ENCODE results near the gene ZNF708. TPM values are rescaled to one million over a fixed set of nuclear protein-coding genes. Genes with fewer than 3 reads are reported as not detected.
A peak's percentile ranks its signal among the peaks of the same experiment; 100 is the strongest.

Gene ZNF708
- total RNA-seq, 2 donors from 2014 or later = 30.7 to 30.8 TPM

DNA sequence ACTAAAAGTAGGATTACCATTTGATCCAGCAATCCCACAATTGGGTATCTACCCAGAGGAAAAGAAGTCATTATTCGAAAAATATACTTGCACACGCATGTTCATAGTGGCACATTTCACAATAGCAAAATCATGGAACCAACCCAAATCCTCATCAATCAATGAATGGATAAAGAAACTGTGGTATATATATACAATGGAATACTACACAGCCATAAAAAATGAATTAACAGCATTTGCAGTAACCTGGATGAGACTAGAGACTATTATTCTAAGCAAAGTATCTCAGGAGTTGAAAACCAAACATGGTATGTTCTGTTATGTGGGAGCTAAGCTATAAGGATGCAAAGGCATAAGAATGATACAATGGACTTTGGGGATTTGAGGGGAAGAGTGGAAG, 3.0 kb downstream of the ZNF708 start:
- Histone ChIP-seq H3K27ac (ENCODE audit: low read depth, low read length) (no peak overlapping the region), H3K4me3 (ENCODE audit: low read length) (peak overlapping the region; percentile 70), H3K9ac (ENCODE audit: extremely low read depth, low read length, poor library complexity, severe bottlenecking) (no peak overlapping the region), H3K9me3 (ENCODE audit: control insufficient read depth, low read length) (peaks cover 21% of the 10 kb centered on the region), H3K27me3 (ENCODE audit: control insufficient read depth, insufficient read depth, low read length, poor library complexity, severe bottlenecking) (no peaks in the 10 kb centered on the region), H3K36me3 (ENCODE audit: control insufficient read depth, insufficient read depth, low read length) (peaks cover 28% of the 10 kb centered on the region), H3K4me1 (ENCODE audit: control insufficient read depth, insufficient read depth, low read length) (no peaks in the 10 kb centered on the region)
- H3K36me3 Mint-ChIP-seq (ENCODE audit: low read depth) = peaks cover 41% of the 10 kb centered on the region
- TF ChIP-seq CTCF (conservative IDR thresholded peaks at IDR 0.05) = no peak
- peaks cover 19% of the 10 kb centered on the region for H3K9me3 Mint-ChIP-seq
- H3K4me3 Mint-ChIP-seq = no peak overlapping the region
- no peak overlapping the region for H3K27ac Mint-ChIP-seq
- WGBS, 2 experiments (ENCODE audit: insufficient coverage in 1 of 2, insufficient read length in 1 of 2) = 100% methylated on average over 2 of the region's 2 CpGs; no CpG with 5 or more reads in 1 of the 2 experiments
- no peak for DNase-seq
- H3K27me3 Mint-ChIP-seq (ENCODE audit: insufficient read depth) = no peaks in the 10 kb centered on the region
- peaks cover 27% of the 10 kb centered on the region for H3K4me1 Mint-ChIP-seq

DNA sequence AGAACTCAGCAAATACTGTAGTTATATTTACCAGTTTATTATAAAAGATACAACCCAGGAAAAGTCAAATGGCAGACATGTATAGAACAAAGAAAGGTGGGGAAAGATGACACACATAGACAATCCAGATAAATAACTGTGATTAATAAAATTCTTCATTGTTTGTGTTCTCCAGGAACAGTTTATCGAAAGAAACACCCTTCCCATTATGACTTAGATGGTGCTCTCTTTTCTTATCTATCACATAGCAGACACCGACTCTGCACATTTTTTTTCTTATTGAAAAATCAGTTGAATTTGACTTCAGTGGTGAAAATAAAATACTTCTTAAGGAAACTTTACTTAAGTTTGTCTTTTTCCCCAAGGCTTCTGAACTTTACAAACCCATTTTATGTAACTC, 6.2 kb downstream of the ZNF708 start:
- no peak overlapping the region for H3K9ac ChIP-seq (ENCODE audit: extremely low read depth, low read length, poor library complexity, severe bottlenecking)

DNA sequence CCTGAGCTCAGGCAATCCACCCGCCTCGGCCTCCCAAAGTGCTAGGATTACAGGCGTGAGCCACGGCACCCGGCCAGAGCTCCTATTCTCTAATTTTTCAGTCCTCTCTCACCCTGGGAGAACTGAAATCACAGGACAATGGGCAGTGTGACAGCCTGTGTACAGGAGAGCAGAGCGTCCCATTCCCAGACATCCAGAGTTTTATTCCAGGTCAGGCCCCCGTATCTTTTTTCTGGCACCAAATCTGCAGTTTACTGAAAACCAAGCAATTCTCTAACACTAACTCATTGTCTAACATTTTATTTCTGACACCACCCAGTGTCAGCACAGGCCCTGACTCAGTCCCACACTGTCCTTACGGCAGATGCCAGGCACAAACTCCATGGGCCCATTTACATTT, 6.7 kb downstream of the ZNF708 start:
- DNase-seq = no peak
- Mint-ChIP-seq H3K36me3 (ENCODE audit: low read depth) (peaks cover 41% of the 10 kb centered on the region), H3K9me3 (peaks cover 16% of the 10 kb centered on the region), H3K4me1 (peaks cover 31% of the 10 kb centered on the region), H3K27me3 (ENCODE audit: insufficient read depth) (no peaks in the 10 kb centered on the region), H3K4me3 (no peak overlapping the region), H3K27ac (peak overlapping the region; percentile 82)
- H3K27me3 ChIP-seq (ENCODE audit: control insufficient read depth, insufficient read depth, low read length, poor library complexity, severe bottlenecking) = no peaks in the 10 kb centered on the region
- TF ChIP-seq CTCF (conservative IDR thresholded peaks at IDR 0.05) = no peak
- H3K9ac ChIP-seq (ENCODE audit: extremely low read depth, low read length, poor library complexity, severe bottlenecking) = no peak overlapping the region
- 83 to 90% methylated on average over 7 to 8 of the region's 8 CpGs for WGBS, 2 experiments (ENCODE audit: insufficient coverage in 1 of 2, insufficient read length in 1 of 2)
- peaks cover 29% of the 10 kb centered on the region for H3K9me3 ChIP-seq (ENCODE audit: control insufficient read depth, low read length)
- peak overlapping the region; percentile 38 for H3K27ac ChIP-seq (ENCODE audit: low read depth, low read length)
- no peak overlapping the region for H3K4me3 ChIP-seq (ENCODE audit: low read length)
- H3K36me3 ChIP-seq (ENCODE audit: control insufficient read depth, insufficient read depth, low read length) = peaks cover 52% of the 10 kb centered on the region
- no peaks in the 10 kb centered on the region for H3K4me1 ChIP-seq (ENCODE audit: control insufficient read depth, insufficient read depth, low read length)

More for the DNA sequence above, 6.2 kb downstream of the ZNF708 start:
- DNase-seq = no peak
- Mint-ChIP-seq H3K36me3 (ENCODE audit: low read depth) (peaks cover 45% of the 10 kb centered on the region), H3K27me3 (ENCODE audit: insufficient read depth) (no peaks in the 10 kb centered on the region), H3K27ac (peak overlapping the region; percentile 82), H3K4me3 (peak overlapping the region; percentile 12), H3K4me1 (peaks cover 29% of the 10 kb centered on the region), H3K9me3 (peaks cover 16% of the 10 kb centered on the region)
- no peak for TF ChIP-seq CTCF (conservative IDR thresholded peaks at IDR 0.05)
- Histone ChIP-seq H3K27me3 (ENCODE audit: control insufficient read depth, insufficient read depth, low read length, poor library complexity, severe bottlenecking) (no peaks in the 10 kb centered on the region), H3K9me3 (ENCODE audit: control insufficient read depth, low read length) (peaks cover 29% of the 10 kb centered on the region), H3K4me1 (ENCODE audit: control insufficient read depth, insufficient read depth, low read length) (no peaks in the 10 kb centered on the region), H3K27ac (ENCODE audit: low read depth, low read length) (peak overlapping the region; percentile 38), H3K4me3 (ENCODE audit: low read length) (peak overlapping the region; percentile 33), H3K36me3 (ENCODE audit: control insufficient read depth, insufficient read depth, low read length) (peaks cover 52% of the 10 kb centered on the region)
- WGBS, 2 experiments (ENCODE audit: insufficient coverage in 1 of 2, insufficient read length in 1 of 2) = 100% methylated on average over 2 of the region's 2 CpGs; no CpG with 5 or more reads in 1 of the 2 experiments
